ENCODE results near the gene STPG2.

DNA sequence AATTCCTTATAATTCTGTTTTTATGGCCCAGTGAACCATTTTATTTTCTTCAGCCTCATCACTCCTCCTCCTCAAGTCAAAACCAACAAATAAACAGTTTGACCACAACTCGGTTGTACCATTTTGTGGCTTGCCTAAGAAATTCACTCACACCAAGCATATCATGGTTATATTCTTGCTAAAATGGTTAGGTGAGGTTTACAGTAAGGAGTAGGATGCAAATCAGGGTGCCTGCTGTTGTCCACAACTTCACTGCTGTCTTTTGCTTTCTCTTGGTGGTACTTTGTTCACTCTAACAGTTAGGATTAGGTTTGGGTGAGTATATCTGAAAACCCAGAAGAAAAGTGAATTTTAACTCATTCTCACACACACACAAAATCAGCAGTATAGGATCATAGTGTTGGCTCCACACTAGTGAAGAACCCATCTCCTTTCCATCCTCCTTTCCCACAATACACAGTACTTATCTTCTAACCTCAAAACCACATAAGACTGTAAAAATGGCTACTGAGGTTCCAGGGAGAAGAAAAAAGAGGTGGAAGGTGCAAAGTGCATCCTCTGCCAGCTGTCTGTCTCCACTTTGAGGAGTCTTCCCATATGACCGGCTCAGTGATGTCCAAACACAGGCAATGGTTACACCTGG, 368.8 kb downstream of the STPG2 start:
- TF ChIP-seq POLR2AphosphoS5 (IDR thresholded peaks at IDR 0.05; ENCODE audit: insufficient read depth, low read depth, low read length), result no peak
- TF ChIP-seq CTCF (IDR thresholded peaks at IDR 0.05; ENCODE audit: extremely low read depth in 1 of 2, insufficient read depth in 1 of 2, low read depth in 1 of 2, low read length in 2 of 2), result no peak
- no peak for TF ChIP-seq POLR2A (IDR thresholded peaks at IDR 0.05; ENCODE audit: low read depth, low read length)
- no peak for TF ChIP-seq GATA2 (IDR thresholded peaks at IDR 0.05; ENCODE audit: insufficient read depth, insufficient read length, low read depth, low read length)
- TF ChIP-seq EZH2 (IDR thresholded peaks at IDR 0.05; ENCODE audit: borderline replicate concordance, low read depth, low read length, severe bottlenecking), result no peak
- no peak for TF ChIP-seq MYC (IDR thresholded peaks at IDR 0.05; ENCODE audit: low read depth, low read length)

Data from endothelial cell of umbilical vein (primary cell).